Kidney (tissue), 22 donors: Measurements from ENCODE around the gene DLX6. TPM values are rescaled to one million over a fixed set of nuclear protein-coding genes. Genes with fewer than 3 reads are reported as not detected.

ENCODE experiments used
- DNase-seq, 5 donors: peaks; one replicate each; pipeline ENCODE4 v3.0.0-alpha.2; 2013 to 2020
- FAIRE-seq: peaks from 2 replicates; lab custom pipeline; 2012; peaks lifted over from hg19 to GRCh38; lab: Jason Lieb, UNC
- H3K27ac ChIP-seq, 2 donors: one replicate each; pipeline ENCODE4 v1.7.0; 2013; ENCODE audit warnings: low read depth in 2 of 2, low read length in 2 of 2, inconsistent platforms in 1 of 2
- H3K27me3 ChIP-seq: one replicate; pipeline ENCODE4 v1.7.1; 2013; ENCODE audit warnings: low read length, inconsistent platforms; ENCODE audit not compliant: control insufficient read depth, insufficient read depth
- H3K36me3 ChIP-seq, 3 donors: one replicate each; pipeline versions ENCODE4 v1.7.0 to v1.7.1; 2013; ENCODE audit warnings: low read length in 3 of 3, control low read depth in 1 of 3, inconsistent platforms in 1 of 3; ENCODE audit not compliant: insufficient read depth in 3 of 3, control insufficient read depth in 2 of 3
- H3K4me1 ChIP-seq, 3 donors: one replicate each; pipeline versions ENCODE4 v1.7.0 to v1.7.1; 2013; ENCODE audit warnings: low read length in 3 of 3, inconsistent platforms in 1 of 3, low read depth in 1 of 3; ENCODE audit not compliant: control insufficient read depth in 2 of 3, insufficient read depth in 2 of 3
- H3K4me3 ChIP-seq, 3 donors: one replicate each; pipeline versions ENCODE4 v1.7.0 to v1.8.1; 2013; ENCODE audit warnings: low read length in 3 of 3, control low read depth in 1 of 3, inconsistent platforms in 1 of 3
- H3K9ac ChIP-seq, 3 donors: one replicate each; pipeline versions ENCODE4 v1.7.0 to v1.7.1; 2013; ENCODE audit warnings: low read length in 3 of 3, control low read depth in 1 of 3, inconsistent platforms in 1 of 3
- H3K9me3 ChIP-seq, 3 donors: one replicate each; pipeline versions ENCODE4 v1.7.0 to v1.7.1; 2013; ENCODE audit warnings: low read length in 3 of 3, control low read depth in 1 of 3, inconsistent platforms in 1 of 3; ENCODE audit not compliant: control insufficient read depth in 2 of 3, insufficient read depth in 1 of 3
- intact Hi-C: fragments of 100-400 bp; cut with DNase I; formaldehyde crosslinking; loops from one replicate; pipeline ENCODE4 v1.11.1; 2022
- long read RNA-seq, 10 donors: library from polyadenylated mRNA in 1 of 10; unstranded in 1 of 10; transcript quantifications; one replicate each; pipeline ENCODE4 v2.0.0 and lab custom pipeline, GENCODE V29; 2021 to 2026
- polyA plus RNA-seq: library from polyadenylated mRNA; stranded (reverse); fragments of 350-450 nt; fragmentation: Illumina TruSeq; extraction: RNeasy Lipid Tissue Mini Kit (QIAGEN cat#74804); gene quantifications from one replicate; pipeline ENCODE4 v1.2.3, GENCODE V29; 2014; ENCODE audit warnings: low read depth, low replicate concordance; ENCODE audit not compliant: insufficient read depth
- total RNA-seq: library from RNA; stranded (reverse); fragmentation: NEBNext Ultra II Directional; extraction: Animal tissue kit (Norgen Biotek cat#: 25700); gene quantifications from one replicate; pipeline ENCODE4 v1.2.1, GENCODE V29; 2021
- TF ChIP-seq, protein P1 (sequence below): IDR thresholded peaks from 3 replicates; pipeline ENCODE4 v1.5.1; 2012; ENCODE audit warnings: mild to moderate bottlenecking, moderate library complexity, borderline replicate concordance; ENCODE audit not compliant: insufficient read depth; ENCODE audit errors: extremely low read depth
- donor health status: control.
- donor health status: control.
- donor health status: control.
- donor health status: control.
- donor health status: control.
- donor health status: DM: yes; HTN: yes; CAD: no.
- donor health status: Normal renal cell carcinoma (clear cell type).

Gene DLX6
- total RNA-seq (0.13 TPM), polyA plus RNA-seq (not detected)
- long read RNA-seq, donor 1: 0 reads
- long read RNA-seq, donor 2: 0 reads
- long read RNA-seq, donor 3: 0 reads
- long read RNA-seq, donor 4: 0 reads
- long read RNA-seq, donor 5: 0 reads
- long read RNA-seq, donor 6: 0 reads
- long read RNA-seq, donor 7: 0 reads
- long read RNA-seq, donor 8: 0 reads
- long read RNA-seq, donor 9: 0 reads
- long read RNA-seq, donor 10: 0 reads

DNA sequence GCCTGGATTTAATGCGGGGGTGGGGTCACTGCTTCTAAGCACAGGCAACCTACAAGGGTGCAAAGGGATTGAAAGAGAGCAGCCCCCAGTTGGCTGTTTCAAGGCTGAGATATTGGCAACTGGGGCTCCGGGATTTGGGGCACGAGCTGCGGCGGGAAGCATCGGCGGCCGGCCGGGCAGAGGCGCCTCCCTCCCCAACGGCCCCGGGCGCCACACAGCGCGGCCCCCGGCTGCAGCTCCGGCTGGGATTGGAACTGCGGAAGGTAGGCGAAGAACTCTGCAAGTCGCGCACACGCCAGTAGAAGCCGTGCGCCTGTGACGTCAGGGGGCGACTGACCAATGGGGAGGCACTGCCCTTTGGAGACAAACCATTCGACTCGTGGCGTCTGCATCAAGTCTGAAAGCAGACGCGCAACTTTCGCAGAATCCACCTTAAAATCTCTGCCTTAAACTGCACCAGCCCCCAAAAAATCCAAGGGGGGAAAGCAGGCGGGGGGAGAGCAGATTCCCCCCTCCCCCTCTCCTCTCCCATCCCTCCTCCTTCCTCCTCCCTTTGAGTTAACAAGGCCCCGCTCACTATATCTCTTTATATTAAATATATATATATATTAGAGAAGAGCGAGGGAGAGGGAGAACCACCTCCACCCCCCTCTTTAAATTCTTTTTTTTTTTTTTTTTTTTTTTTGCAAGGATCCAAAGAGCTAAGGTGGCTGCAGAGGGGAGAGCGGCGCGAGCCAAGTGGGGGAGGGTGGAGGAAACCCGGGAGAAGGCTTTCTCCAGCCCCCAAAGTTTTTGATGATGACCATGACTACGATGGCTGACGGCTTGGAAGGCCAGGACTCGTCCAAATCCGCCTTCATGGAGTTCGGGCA, at the start of gene DLX6:
DLX6 (plus strand) TSS at position 371 of the 872 bp plus-strand sequence; CDS start at position 796, 425 bp downstream.
- Histone ChIP-seq H3K4me1 (peaks cover 0 to 5% (median 0%) of the 10 kb centered on the region in 3 donors), H3K4me3 (no peak within 1 kb of the TSS), H3K27ac (no peak within 1 kb of the TSS), H3K27me3 (peaks cover 87% of the 10 kb centered on the region), H3K9me3 (no peaks in the 10 kb centered on the region), H3K9ac (no peak within 1 kb of the TSS), H3K36me3 (no peaks in the 10 kb centered on the region)
- TF ChIP-seq, protein P1, sequence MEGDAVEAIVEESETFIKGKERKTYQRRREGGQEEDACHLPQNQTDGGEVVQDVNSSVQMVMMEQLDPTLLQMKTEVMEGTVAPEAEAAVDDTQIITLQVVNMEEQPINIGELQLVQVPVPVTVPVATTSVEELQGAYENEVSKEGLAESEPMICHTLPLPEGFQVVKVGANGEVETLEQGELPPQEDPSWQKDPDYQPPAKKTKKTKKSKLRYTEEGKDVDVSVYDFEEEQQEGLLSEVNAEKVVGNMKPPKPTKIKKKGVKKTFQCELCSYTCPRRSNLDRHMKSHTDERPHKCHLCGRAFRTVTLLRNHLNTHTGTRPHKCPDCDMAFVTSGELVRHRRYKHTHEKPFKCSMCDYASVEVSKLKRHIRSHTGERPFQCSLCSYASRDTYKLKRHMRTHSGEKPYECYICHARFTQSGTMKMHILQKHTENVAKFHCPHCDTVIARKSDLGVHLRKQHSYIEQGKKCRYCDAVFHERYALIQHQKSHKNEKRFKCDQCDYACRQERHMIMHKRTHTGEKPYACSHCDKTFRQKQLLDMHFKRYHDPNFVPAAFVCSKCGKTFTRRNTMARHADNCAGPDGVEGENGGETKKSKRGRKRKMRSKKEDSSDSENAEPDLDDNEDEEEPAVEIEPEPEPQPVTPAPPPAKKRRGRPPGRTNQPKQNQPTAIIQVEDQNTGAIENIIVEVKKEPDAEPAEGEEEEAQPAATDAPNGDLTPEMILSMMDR: no peak
- FAIRE-seq: no peak
- intact Hi-C loops: no loop called here
- peak in 4 of 5 donors; percentile 51 to 82 (median 72) for DNase-seq

DNA sequence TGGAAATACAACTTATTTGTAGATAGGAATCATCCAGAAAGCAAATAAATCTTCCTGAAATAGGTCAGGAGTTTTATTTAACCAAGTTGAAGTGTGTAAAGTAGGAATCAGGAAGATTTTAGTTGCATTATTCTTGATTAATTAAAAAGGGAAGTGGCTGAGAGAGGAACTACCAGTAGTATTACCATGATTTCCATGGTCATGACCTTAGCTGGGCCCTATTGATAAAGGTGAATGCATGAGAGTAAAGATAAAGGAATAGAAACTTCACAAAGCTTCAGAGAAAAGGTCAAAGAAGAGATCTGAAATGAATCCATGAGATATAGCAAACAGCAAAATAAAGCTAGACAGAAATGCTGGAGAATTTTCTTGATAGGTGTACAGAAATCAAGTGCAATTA, 46.2 kb upstream of the DLX6 start:
- FAIRE-seq (no peak), DNase-seq (no peak)
- H3K27me3 ChIP-seq: no peaks in the 10 kb centered on the region
- no peak overlapping the region for H3K9ac ChIP-seq
- H3K4me3 ChIP-seq: no peak overlapping the region
- H3K9me3 ChIP-seq: no peaks in the 10 kb centered on the region
- H3K27ac ChIP-seq: no peak overlapping the region
- intact Hi-C loops: no loop called here
- no peaks in the 10 kb centered on the region for H3K4me1 ChIP-seq
- TF ChIP-seq, protein P1: no peak
- no peaks in the 10 kb centered on the region for H3K36me3 ChIP-seq

DNA sequence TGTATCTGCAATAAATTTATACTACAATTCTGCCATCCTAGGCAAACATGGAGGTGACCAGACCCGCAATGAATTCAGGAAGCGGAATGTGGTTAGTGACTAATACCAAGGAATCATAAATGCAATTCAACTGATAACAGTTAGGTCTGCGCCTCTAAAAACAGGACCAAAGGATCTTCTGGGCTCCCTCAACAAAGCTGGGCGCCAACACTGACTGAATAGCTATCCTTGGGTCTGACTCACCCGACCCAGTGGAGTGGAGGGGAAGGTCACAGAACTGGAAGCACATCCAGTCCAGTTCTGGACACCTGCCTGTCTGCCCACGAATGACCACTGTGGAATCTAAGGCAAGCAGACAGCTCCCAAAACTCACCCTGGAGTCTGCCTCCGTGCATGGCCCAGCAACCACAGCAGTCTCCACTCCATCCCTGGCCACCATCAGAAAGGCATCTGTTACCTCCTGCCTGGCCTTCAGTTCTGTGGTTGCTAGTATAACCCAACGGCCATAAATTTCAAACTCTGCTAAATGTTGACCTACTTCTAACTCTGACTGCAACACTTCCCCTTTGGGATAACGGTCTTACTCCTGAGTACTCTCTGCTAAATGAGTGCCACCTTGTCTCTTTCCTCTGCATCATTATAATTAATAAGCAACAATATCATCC, 43.0 kb upstream of the DLX6 start:
- H3K4me3 ChIP-seq: no peak overlapping the region
- intact Hi-C loops: no loop called here
- no peaks in the 10 kb centered on the region for H3K27me3 ChIP-seq
- FAIRE-seq: no peak
- H3K4me1 ChIP-seq: no peaks in the 10 kb centered on the region
- no peak for DNase-seq
- H3K9ac ChIP-seq: no peak overlapping the region
- TF ChIP-seq, protein P1: no peak
- no peaks in the 10 kb centered on the region for H3K36me3 ChIP-seq
- H3K9me3 ChIP-seq: no peaks in the 10 kb centered on the region
- no peak overlapping the region for H3K27ac ChIP-seq
